GM19351 (cell line): ENCODE data around the gene ELMO1.

Experiments used
- ATAC-seq: cut with Tn5 transposase; IDR thresholded peaks from one replicate; pipeline ENCODE4 v1.9.1; 2021; ENCODE audit warnings: mild to moderate bottlenecking, moderate library complexity; ENCODE audit not compliant: unreplicated experiment

ELMO1 gene

DNA sequence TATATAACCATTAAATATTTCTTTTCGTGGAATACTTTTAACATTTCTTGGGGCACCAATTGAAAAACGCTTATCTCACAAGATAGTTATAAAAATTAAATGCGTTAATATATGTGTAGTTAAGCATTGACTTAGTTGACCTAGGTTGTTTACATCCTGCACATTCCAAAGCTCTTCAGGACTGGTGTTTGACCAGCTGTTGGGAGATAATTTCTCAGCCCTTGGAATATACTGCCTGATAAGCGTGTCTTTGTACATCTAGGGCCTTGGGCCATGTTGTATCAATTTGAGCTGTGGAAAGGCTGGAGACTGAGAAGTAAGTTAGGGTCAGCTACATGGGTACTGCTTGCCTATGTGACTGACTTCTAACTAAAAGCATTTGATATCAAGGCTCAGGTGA is 634.4 kb downstream of the ELMO1 start:
- no peak for ATAC-seq

- no peak for ATAC-seq
Observed at GRCh38 chr7:36811807-36812206, 636.9 kb downstream of the ELMO1 start.

GRCh38 chr7:36810489-36810888 is 638.2 kb downstream of the ELMO1 start:
- no peak for ATAC-seq

DNA sequence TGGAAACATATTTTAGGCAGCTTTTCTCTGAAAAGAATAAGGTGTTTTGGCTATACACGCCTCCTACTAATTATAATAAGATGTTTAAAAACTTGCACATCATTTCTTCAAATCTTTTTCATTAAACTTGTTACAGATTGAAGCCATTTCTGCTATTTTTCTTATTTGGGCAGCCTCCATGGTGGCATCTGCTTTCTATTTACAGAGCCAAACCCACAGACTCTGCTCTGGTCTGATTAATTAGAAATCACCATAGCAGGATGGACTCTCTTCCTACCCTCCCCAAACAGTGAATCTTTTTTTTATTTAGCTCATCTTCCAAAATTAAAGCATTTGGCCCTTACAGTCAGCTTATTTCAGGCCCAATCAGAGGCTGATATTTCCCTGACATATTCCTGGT is 638.6 kb downstream of the ELMO1 start:
- ATAC-seq, result no peak

DNA sequence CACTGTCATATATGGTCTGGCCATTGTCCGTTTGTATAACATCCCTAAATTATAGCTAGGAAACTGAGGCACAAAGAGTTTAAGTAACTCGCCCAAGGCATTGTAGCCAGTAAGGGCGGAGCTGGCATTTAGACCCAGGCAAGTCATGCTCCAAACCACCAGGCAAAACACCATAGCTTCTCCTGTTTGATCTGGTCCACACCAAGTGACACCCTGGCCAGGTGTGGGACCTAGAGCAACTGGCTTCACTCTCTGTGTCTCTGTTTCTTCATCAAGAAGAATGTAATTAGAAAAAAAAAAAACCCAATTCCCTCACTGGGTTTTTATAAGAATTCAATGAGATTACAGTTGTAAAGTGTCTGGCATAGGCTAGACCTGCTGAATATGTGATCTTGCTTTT is 639.2 kb downstream of the ELMO1 start:
- ATAC-seq, result no peak

DNA sequence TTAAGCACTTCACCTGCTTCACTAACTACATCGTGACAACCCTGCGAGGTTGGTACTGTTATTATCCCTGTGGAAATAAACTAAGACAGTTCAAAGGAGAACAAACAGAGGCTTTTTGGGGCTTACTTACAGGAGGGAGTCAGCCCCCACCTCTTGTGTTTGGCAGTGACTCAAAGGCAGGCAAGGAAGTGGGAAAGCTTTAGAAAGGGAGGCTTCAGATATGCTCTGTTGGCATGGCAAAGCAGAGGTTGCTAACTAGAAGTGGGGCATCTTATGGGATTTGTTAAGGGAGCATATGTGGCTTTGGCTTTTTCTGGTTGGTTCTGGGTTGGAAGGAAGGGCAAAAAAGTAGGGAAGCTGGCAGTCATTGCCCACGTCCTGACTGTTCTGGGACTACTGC is 639.6 kb downstream of the ELMO1 start:
- no peak for ATAC-seq

- no peak for ATAC-seq
Observed at GRCh38 chr7:36806891-36807290, 641.8 kb downstream of the ELMO1 start.
